Activated naive CD8-positive, alpha-beta T cell (primary cell): ENCODE results near the gene XYLT1.

Experiments
- H3K27ac Mint-ChIP-seq: one replicate; pipeline ENCODE4 v1.8.0; 2021; ENCODE audit warnings: mixed read lengths
- H3K27me3 Mint-ChIP-seq: one replicate; pipeline ENCODE4 v1.8.0; 2021; ENCODE audit warnings: mixed read lengths
- H3K36me3 Mint-ChIP-seq: one replicate; pipeline ENCODE4 v1.8.0; 2021; ENCODE audit warnings: mixed read lengths
- H3K4me1 Mint-ChIP-seq: one replicate; pipeline ENCODE4 v1.8.0; 2021; ENCODE audit warnings: low read depth, mixed read lengths
- H3K4me3 Mint-ChIP-seq: one replicate; pipeline ENCODE4 v1.8.0; 2021; ENCODE audit warnings: mild to moderate bottlenecking, mixed read lengths
- H3K9me3 Mint-ChIP-seq: one replicate; pipeline ENCODE4 v1.8.0; 2021; ENCODE audit warnings: low read depth, mixed read lengths

XYLT1 gene

GRCh38 chr16:17138801-17139200 lies 332.0 kb downstream of the XYLT1 start:
- Mint-ChIP-seq H3K4me3 (no peak overlapping the region), H3K4me1 (peaks cover 4% of the 10 kb centered on the region), H3K27ac (no peak overlapping the region), H3K9me3 (no peaks in the 10 kb centered on the region), H3K36me3 (peaks cover 34% of the 10 kb centered on the region), H3K27me3 (no peaks in the 10 kb centered on the region)

- Mint-ChIP-seq H3K4me1 (peaks cover 20% of the 10 kb centered on the region), H3K9me3 (no peaks in the 10 kb centered on the region), H3K36me3 (peaks cover 44% of the 10 kb centered on the region), H3K27ac (no peak overlapping the region), H3K4me3 (no peak overlapping the region), H3K27me3 (no peaks in the 10 kb centered on the region)
Observed at GRCh38 chr16:17135439-17135838, 335.3 kb downstream of the XYLT1 start.

GRCh38 chr16:17134586-17134985 lies 336.2 kb downstream of the XYLT1 start:
- H3K4me3 Mint-ChIP-seq = no peak overlapping the region
- H3K36me3 Mint-ChIP-seq = peaks cover 42% of the 10 kb centered on the region

DNA sequence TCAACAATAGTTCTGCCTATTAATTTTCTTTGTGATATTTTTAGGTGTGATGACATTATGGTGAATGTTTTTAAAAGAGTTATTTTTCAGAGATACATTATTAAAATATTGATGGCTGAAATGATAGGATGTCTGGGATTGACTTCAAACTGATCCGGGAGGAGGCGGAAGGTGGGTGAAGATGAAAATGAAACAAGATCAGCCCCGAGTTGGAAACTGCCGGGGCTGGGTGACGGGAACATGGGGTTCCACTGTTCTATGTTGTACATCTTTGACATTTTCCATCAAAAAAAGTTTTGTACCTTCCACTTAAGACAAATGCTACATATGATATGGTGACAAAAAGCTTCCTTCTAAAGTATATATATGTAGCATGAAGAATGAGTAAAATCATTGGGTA lies 336.9 kb downstream of the XYLT1 start:
- H3K36me3 Mint-ChIP-seq = peaks cover 38% of the 10 kb centered on the region
- H3K4me3 Mint-ChIP-seq = no peak overlapping the region
- H3K9me3 Mint-ChIP-seq = no peaks in the 10 kb centered on the region
- H3K27me3 Mint-ChIP-seq = no peaks in the 10 kb centered on the region
- H3K4me1 Mint-ChIP-seq = peaks cover 23% of the 10 kb centered on the region
- H3K27ac Mint-ChIP-seq = no peak overlapping the region

More at GRCh38 chr16:17134586-17134985, 336.2 kb downstream of the XYLT1 start:
- Mint-ChIP-seq H3K27me3 (no peaks in the 10 kb centered on the region), H3K4me1 (peaks cover 23% of the 10 kb centered on the region), H3K27ac (no peak overlapping the region), H3K9me3 (no peaks in the 10 kb centered on the region)

GRCh38 chr16:17131351-17131750 lies 339.4 kb downstream of the XYLT1 start:
- Mint-ChIP-seq H3K27ac (no peak overlapping the region), H3K27me3 (no peaks in the 10 kb centered on the region), H3K4me3 (no peak overlapping the region), H3K4me1 (peaks cover 23% of the 10 kb centered on the region), H3K9me3 (no peaks in the 10 kb centered on the region), H3K36me3 (peaks cover 37% of the 10 kb centered on the region)

- peaks cover 23% of the 10 kb centered on the region for H3K4me1 Mint-ChIP-seq
- no peak overlapping the region for H3K27ac Mint-ChIP-seq
- H3K27me3 Mint-ChIP-seq = no peaks in the 10 kb centered on the region
- H3K9me3 Mint-ChIP-seq = no peaks in the 10 kb centered on the region
- peaks cover 41% of the 10 kb centered on the region for H3K36me3 Mint-ChIP-seq
- no peak overlapping the region for H3K4me3 Mint-ChIP-seq
Observed at GRCh38 chr16:17130733-17131132, 340.0 kb downstream of the XYLT1 start.

- H3K36me3 Mint-ChIP-seq = peaks cover 46% of the 10 kb centered on the region
- H3K9me3 Mint-ChIP-seq = no peaks in the 10 kb centered on the region
- no peaks in the 10 kb centered on the region for H3K27me3 Mint-ChIP-seq
- peaks cover 22% of the 10 kb centered on the region for H3K4me1 Mint-ChIP-seq
- H3K4me3 Mint-ChIP-seq = no peak overlapping the region
- no peak overlapping the region for H3K27ac Mint-ChIP-seq
Observed at GRCh38 chr16:17129971-17130370, 340.8 kb downstream of the XYLT1 start.

DNA sequence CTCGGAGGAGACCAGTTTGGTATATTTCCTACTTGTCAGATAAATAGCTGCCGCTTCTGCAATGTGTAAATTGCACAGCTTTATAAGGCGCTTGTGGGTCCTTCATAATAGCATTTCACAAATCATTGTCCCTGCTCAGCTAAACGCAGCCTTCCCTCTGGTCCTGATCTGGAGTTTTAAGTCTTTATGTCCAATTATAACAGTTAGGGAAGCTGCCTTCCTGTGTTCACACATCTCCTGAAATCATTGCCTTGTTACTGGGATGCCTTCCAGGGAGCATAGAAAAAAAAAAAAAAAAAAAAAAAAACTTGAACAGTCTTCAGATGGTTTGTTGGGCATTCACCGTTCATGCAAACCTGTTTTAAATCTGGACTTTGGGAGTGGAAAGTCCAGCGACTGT lies 342.0 kb downstream of the XYLT1 start:
- peaks cover 19% of the 10 kb centered on the region for H3K4me1 Mint-ChIP-seq
- H3K27me3 Mint-ChIP-seq = no peaks in the 10 kb centered on the region
- H3K9me3 Mint-ChIP-seq = no peaks in the 10 kb centered on the region
- peaks cover 48% of the 10 kb centered on the region for H3K36me3 Mint-ChIP-seq
- no peak overlapping the region for H3K27ac Mint-ChIP-seq
- H3K4me3 Mint-ChIP-seq = no peak overlapping the region

GRCh38 chr16:17126156-17126555 lies 344.6 kb downstream of the XYLT1 start:
- Mint-ChIP-seq H3K9me3 (no peaks in the 10 kb centered on the region), H3K36me3 (peaks cover 43% of the 10 kb centered on the region), H3K4me3 (no peak overlapping the region), H3K4me1 (peaks cover 10% of the 10 kb centered on the region), H3K27ac (no peak overlapping the region), H3K27me3 (no peaks in the 10 kb centered on the region)

DNA sequence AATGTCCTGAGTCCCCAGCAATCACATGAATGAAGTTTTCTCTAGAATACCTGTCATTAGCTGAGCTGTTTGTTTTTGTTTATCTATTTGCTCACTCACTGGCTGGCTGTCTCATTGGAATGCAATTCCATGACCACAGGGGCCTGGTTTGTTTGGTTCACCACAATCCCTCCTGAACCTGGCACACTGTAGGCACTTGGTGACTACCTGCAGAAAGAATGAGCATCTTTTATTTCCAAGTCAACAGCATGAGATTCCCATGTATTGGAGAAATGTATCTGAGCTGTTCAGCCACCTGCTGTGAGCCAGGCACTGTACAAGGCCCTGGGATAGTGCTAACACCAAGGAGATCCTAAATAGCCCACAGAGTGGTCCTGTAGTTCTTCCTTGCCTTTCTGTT lies 345.1 kb downstream of the XYLT1 start:
- Mint-ChIP-seq H3K27ac (no peak overlapping the region), H3K36me3 (peaks cover 41% of the 10 kb centered on the region), H3K4me1 (peaks cover 5% of the 10 kb centered on the region), H3K9me3 (no peaks in the 10 kb centered on the region), H3K27me3 (no peaks in the 10 kb centered on the region), H3K4me3 (no peak overlapping the region)

- H3K36me3 Mint-ChIP-seq = peaks cover 11% of the 10 kb centered on the region
- no peaks in the 10 kb centered on the region for H3K9me3 Mint-ChIP-seq
- no peaks in the 10 kb centered on the region for H3K4me1 Mint-ChIP-seq
- H3K4me3 Mint-ChIP-seq = no peak overlapping the region
- no peaks in the 10 kb centered on the region for H3K27me3 Mint-ChIP-seq
- H3K27ac Mint-ChIP-seq = no peak overlapping the region
Observed at GRCh38 chr16:17117906-17118577, 352.7 kb downstream of the XYLT1 start.

GRCh38 chr16:17116595-17117322 lies 354.0 kb downstream of the XYLT1 start:
- no peaks in the 10 kb centered on the region for H3K27me3 Mint-ChIP-seq
- no peaks in the 10 kb centered on the region for H3K4me1 Mint-ChIP-seq
- H3K27ac Mint-ChIP-seq = no peak overlapping the region
- H3K36me3 Mint-ChIP-seq = peaks cover 9% of the 10 kb centered on the region
- no peaks in the 10 kb centered on the region for H3K9me3 Mint-ChIP-seq
- H3K4me3 Mint-ChIP-seq = no peak overlapping the region

GRCh38 chr16:17109413-17109812 lies 361.3 kb downstream of the XYLT1 start:
- no peak overlapping the region for H3K27ac Mint-ChIP-seq
- no peak overlapping the region for H3K4me3 Mint-ChIP-seq
- no peaks in the 10 kb centered on the region for H3K27me3 Mint-ChIP-seq
- H3K4me1 Mint-ChIP-seq = peaks cover 17% of the 10 kb centered on the region
- peaks cover 6% of the 10 kb centered on the region for H3K36me3 Mint-ChIP-seq
- no peaks in the 10 kb centered on the region for H3K9me3 Mint-ChIP-seq

DNA sequence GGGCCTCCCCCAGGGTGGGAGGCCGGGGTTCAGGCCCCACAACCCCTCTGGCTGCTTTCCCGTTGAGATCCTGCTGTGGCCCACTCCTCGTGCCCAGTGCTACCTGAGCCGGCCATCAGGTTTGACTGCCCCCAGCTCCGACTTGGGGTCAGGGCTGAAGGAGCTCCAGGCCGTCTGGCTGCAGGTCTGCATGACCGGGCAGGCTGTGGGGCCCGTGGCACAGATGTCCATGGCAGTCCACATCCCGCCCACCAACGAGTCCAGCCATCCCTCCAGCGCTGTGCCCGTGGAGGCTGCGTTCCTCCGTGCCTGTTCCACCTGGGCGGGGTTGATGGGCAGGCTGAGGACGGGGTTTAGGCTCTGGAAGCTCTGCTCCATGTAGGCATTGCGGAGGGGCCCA lies 362.2 kb downstream of the XYLT1 start:
- no peak overlapping the region for H3K27ac Mint-ChIP-seq
- peaks cover 6% of the 10 kb centered on the region for H3K36me3 Mint-ChIP-seq
- peaks cover 24% of the 10 kb centered on the region for H3K4me1 Mint-ChIP-seq
- H3K4me3 Mint-ChIP-seq = no peak overlapping the region
- no peaks in the 10 kb centered on the region for H3K27me3 Mint-ChIP-seq
- H3K9me3 Mint-ChIP-seq = no peaks in the 10 kb centered on the region

DNA sequence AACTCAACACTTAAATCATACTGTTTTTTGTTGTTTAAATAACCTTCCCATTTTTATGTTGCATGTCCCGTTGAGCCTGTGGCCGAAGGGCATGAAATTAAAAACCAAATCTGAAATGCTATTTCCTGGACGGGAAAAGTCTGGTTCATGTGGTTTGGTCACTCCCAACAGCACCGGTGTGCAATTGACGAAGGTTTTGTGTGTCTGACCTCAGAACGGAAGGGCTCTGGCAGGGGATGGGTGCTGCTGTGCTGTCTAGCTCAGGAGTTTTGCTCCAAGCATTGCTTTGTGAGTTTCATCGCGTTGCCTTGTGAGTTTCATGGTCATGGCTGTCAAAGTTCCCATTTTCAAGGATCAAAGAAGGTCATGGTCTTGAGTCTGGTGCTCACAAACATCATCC lies 363.3 kb downstream of the XYLT1 start:
- no peak overlapping the region for H3K27ac Mint-ChIP-seq
- no peaks in the 10 kb centered on the region for H3K9me3 Mint-ChIP-seq
- H3K4me3 Mint-ChIP-seq = no peak overlapping the region
- peaks cover 27% of the 10 kb centered on the region for H3K4me1 Mint-ChIP-seq
- H3K36me3 Mint-ChIP-seq = peaks cover 6% of the 10 kb centered on the region
- no peaks in the 10 kb centered on the region for H3K27me3 Mint-ChIP-seq
